Transverse colon (tissue), 4 donors: ENCODE results near the gene SIK3. TPM values are rescaled to one million over a fixed set of nuclear protein-coding genes. Genes with fewer than 3 reads are reported as not detected.
A peak's percentile ranks its signal among the peaks of the same experiment; 100 is the strongest.

Experiments used
- DNase-seq: peaks from one replicate; pipeline ENCODE4 v3.0.0-alpha.2; 2019
- H3K27ac ChIP-seq, 4 donors: fragments of 200-600 bp; sonication (generic); 2 replicates each; pipeline ENCODE4 v1.5.1; 2016 to 2018; ENCODE audit warnings: inconsistent platforms in 4 of 4
- H3K27me3 ChIP-seq: fragments of 200-600 bp; sonication (generic); 2 replicates; pipeline ENCODE4 v1.5.1; 2017; ENCODE audit warnings: inconsistent platforms
- H3K36me3 ChIP-seq, 4 donors: fragments of 200-600 bp; sonication (generic); 2 replicates each; pipeline ENCODE4 v1.5.1; 2017 to 2019; ENCODE audit warnings: inconsistent platforms in 4 of 4
- H3K4me1 ChIP-seq, 4 donors: fragments of 200-600 bp; sonication (generic); 2 replicates each; pipeline ENCODE4 v1.5.1; 2017 to 2020; ENCODE audit warnings: inconsistent platforms in 4 of 4
- H3K4me3 ChIP-seq, 4 donors: fragments of 200-600 bp; sonication (generic); 1 replicate in 1 of 4; 2 replicates in 3 of 4; pipeline versions ENCODE4 v1.5.1 to v1.6.1; 2017 to 2019; ENCODE audit warnings: inconsistent platforms in 4 of 4
- H3K9me3 ChIP-seq, 2 donors: fragments of 200-600 bp; sonication (generic); 2 replicates each; pipeline ENCODE4 v1.5.1; 2017 to 2019; ENCODE audit warnings: inconsistent platforms in 2 of 2
- EP300 ChIP-seq: sonication (generic); formaldehyde crosslinking; IDR thresholded peaks from one replicate; pipeline ENCODE4 v1.6.1; 2017; ENCODE audit warnings: antibody characterized with exemption, low read depth
- POLR2A ChIP-seq: fragments of 450-650 bp; IDR thresholded peaks from one replicate; pipeline ENCODE4 v1.6.1; 2016; ENCODE audit warnings: antibody characterized with exemption, mild to moderate bottlenecking, moderate library complexity
- POLR2AphosphoS5 ChIP-seq, 3 donors: sonication (generic); formaldehyde crosslinking; IDR thresholded peaks; one replicate each; pipeline ENCODE4 v1.6.1; 2016; ENCODE audit warnings: antibody characterized with exemption in 3 of 3
- WGBS, 2 donors: methylation state at CpG; one replicate each; pipeline ENCODE4 v1.1.5; 2018; ENCODE audit warnings: low coverage in 1 of 2; 5-methylcytosine and 5-hydroxymethylcytosine counted together
- in situ Hi-C, 4 donors: fragments of 200-750 bp; cut with MboI; loops; one replicate each; pipeline versions ENCODE4 v1.15.0 to v1.15.1; 2017; ENCODE audit warnings: low sequenced_read_pairs in 3 of 4, low pct_ligation_motif_present in 1 of 4, low pct_unique_long_range_greater_than_20kb in 1 of 4
- intact Hi-C: fragments of 100-400 bp; cut with DNase I; formaldehyde crosslinking; loops from one replicate; pipeline ENCODE4 v1.15.1; 2023; ENCODE audit warnings: low total_unique reads
- total RNA-seq, 4 donors: library from RNA; depleted of rRNA; stranded (reverse); fragments of >200 nt; gene quantifications; one replicate each; pipeline ENCODE4 v1.1.0, GENCODE V29; 2016
- TF ChIP-seq, protein P1 (sequence below), 5 experiments: fragments of 200-600 bp in 3 of 5; fragments of 450-650 bp in 2 of 5; sonication (generic) in 3 of 5; IDR thresholded peaks; 1 replicate in 2 of 5; 2 replicates in 3 of 5; pipeline ENCODE4 v1.5.1; 2016 to 2017; ENCODE audit warnings: antibody characterized with exemption in 5 of 5, inconsistent platforms in 3 of 5, mild to moderate bottlenecking in 2 of 5, moderate library complexity in 1 of 5

The SIK3 gene
- total RNA-seq, 4 donors from 2014 or later: 35.6 to 68.6 (median 38.9) TPM

DNA sequence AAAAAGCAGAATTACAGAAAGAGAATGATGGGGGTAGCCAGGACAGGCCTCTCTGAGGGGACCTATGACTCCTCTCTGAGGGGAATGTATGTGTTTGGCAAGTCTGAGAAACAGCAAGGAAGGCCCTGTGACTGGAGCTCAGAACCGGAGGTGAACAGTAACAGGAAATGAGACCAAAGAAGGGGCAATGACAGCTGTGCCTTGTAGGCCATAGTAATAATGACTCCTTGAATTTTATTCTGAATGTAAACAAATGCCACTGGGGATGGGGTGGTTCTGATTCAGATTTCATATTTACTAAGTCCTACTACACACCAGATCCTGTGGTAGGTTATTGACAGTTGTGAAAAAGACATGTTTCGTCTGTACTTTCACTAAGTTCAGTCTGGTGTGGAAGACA, 208.0 kb downstream of the SIK3 start:
- H3K4me3 ChIP-seq: no peak overlapping the region
- H3K36me3 ChIP-seq: peaks cover 0 to 6% (median 0%) of the 10 kb centered on the region in 4 donors
- TF ChIP-seq, protein P1, sequence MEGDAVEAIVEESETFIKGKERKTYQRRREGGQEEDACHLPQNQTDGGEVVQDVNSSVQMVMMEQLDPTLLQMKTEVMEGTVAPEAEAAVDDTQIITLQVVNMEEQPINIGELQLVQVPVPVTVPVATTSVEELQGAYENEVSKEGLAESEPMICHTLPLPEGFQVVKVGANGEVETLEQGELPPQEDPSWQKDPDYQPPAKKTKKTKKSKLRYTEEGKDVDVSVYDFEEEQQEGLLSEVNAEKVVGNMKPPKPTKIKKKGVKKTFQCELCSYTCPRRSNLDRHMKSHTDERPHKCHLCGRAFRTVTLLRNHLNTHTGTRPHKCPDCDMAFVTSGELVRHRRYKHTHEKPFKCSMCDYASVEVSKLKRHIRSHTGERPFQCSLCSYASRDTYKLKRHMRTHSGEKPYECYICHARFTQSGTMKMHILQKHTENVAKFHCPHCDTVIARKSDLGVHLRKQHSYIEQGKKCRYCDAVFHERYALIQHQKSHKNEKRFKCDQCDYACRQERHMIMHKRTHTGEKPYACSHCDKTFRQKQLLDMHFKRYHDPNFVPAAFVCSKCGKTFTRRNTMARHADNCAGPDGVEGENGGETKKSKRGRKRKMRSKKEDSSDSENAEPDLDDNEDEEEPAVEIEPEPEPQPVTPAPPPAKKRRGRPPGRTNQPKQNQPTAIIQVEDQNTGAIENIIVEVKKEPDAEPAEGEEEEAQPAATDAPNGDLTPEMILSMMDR (IDR thresholded peaks at IDR 0.05): no peak
- TF ChIP-seq POLR2AphosphoS5 (IDR thresholded peaks at IDR 0.05): no peak
- no peak for TF ChIP-seq POLR2A
- no peak for TF ChIP-seq EP300
- WGBS, 2 donors: 62 to 64% methylated on average over 2 of the region's 2 CpGs
- H3K4me1 ChIP-seq: peaks cover 0 to 17% (median 8%) of the 10 kb centered on the region in 4 donors
- no peaks in the 10 kb centered on the region for H3K9me3 ChIP-seq
- no peak overlapping the region for H3K27ac ChIP-seq
- in situ Hi-C loops (no loop called here), intact Hi-C loops (no loop called here)
- H3K27me3 ChIP-seq: no peaks in the 10 kb centered on the region
- DNase-seq: no peak

DNA sequence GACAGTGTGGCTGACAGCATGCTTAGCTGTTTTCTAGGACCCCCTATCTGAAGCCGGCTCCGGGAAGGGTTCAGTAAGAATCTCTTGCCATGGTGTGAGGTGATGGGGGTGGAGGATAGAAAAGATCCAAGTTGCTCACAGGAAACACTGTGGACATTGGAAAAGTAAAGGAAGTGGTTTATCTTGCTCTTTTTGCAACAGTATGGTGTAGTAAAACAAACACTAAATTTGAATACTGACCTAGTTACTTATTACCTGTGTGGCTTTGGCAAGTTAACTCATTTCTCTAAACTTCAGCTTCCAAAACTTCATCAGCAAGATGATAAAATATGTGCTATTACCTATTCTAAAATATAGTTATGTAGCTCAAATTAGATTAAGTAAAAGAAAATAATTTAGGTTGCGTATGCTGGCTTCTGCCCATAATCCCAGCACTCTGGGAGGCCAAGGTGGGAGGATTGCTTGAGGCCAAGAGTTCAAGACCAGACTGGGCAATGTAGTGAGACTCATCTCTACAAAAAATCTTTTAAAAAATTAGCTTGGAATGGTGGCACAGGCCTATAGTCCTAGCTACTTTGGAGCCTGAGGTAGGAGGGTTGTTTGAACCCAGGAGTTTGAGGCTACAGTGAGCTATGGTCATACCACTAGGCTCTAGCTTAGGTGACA, 209.2 kb downstream of the SIK3 start:
- H3K9me3 ChIP-seq: no peaks in the 10 kb centered on the region
- WGBS, 2 donors: 94 to 100% methylated on average over 3 of the region's 3 CpGs
- H3K27me3 ChIP-seq: no peaks in the 10 kb centered on the region
- in situ Hi-C loops: no loop called here
- no peak for DNase-seq
- peaks cover 0 to 17% (median 8%) of the 10 kb centered on the region in 4 donors for H3K4me1 ChIP-seq
- H3K27ac ChIP-seq: peak overlapping the region in 1 of 4 donors; percentile 53
- no peak overlapping the region for H3K4me3 ChIP-seq
- intact Hi-C loops: loop anchor here (10.0 kb wide), 1 partner anchor 336 kb away; no protein-coding TSS in a partner anchor
- peaks cover 0 to 6% (median 0%) of the 10 kb centered on the region in 4 donors for H3K36me3 ChIP-seq
- no peak for TF ChIP-seq POLR2A
- TF ChIP-seq, protein P1 (IDR thresholded peaks at IDR 0.05): no peak
- TF ChIP-seq EP300: no peak
- no peak for TF ChIP-seq POLR2AphosphoS5 (IDR thresholded peaks at IDR 0.05)

DNA sequence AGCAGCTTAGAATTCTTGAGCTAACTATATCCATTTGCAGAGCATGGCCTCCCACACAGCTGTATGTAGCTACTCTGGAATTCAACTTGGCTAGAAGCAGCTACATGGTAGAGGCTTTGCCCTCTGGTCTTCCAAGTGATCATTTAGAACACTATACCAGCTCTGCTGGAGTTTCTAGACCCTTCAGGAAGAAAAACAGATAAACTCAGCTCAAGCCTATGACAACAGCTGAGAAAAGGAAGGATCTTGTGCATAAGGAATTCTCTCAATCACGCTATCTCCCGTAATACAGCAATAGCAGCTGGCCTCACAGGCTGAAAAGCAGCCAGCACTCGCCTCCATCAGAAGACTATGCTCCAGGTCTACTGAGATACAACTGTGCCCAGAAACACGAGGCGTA, 210.2 kb downstream of the SIK3 start:
- no peak for DNase-seq
- intact Hi-C loops (loop anchor here (10.0 kb wide), 1 partner anchor 337 kb away; no protein-coding TSS in a partner anchor), in situ Hi-C loops (no loop called here)
- peak overlapping the region in 3 of 4 donors; percentile 53 to 72 (median 69) for H3K27ac ChIP-seq
- no peaks in the 10 kb centered on the region for H3K9me3 ChIP-seq
- no peaks in the 10 kb centered on the region for H3K27me3 ChIP-seq
- TF ChIP-seq POLR2AphosphoS5 (IDR thresholded peaks at IDR 0.05) (no peak), POLR2A (no peak), EP300 (no peak)
- TF ChIP-seq, protein P1 (IDR thresholded peaks at IDR 0.05): no peak
- 81 to 91% methylated on average over 5 of the region's 5 CpGs for WGBS, 2 donors
- no peak overlapping the region for H3K4me3 ChIP-seq
- no peaks in the 10 kb centered on the region for H3K36me3 ChIP-seq
- peaks cover 0 to 17% (median 8%) of the 10 kb centered on the region in 4 donors for H3K4me1 ChIP-seq

DNA sequence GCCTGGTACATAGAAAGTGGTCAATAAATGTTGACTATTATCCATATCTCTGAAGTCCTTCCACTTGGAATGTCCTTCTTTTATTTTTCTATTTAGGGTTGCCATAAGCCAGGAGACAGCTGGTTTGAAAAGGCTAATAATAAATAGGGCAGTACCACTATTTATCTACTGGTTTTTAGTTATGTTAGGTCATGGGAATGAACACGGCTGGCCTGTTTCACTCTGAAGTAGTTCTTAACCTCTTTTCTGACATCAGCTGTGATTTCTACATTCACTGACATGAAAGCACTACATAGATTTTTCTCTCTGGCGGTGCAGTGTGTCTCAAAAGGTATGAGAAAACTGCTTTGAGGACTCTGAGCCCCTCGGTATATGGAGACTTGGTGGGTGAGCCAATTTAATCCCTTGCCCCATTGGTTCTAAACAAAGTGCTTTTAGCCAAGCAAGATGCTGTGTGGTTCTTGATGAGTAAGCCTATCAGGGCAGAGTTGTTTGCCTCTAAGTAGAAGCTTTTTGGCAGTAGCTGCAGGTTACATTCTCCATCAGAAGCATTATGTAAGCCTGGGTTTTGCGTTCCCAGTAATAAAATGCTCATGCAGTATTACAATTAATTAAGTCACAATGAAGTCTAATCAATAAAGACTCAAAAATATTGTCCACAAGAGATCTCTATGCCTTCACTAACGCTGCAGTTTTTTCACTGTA, 212.1 kb downstream of the SIK3 start:
- H3K27ac ChIP-seq: peak overlapping the region; percentile 48 to 72 (median 67)
- no peak for TF ChIP-seq EP300
- no peak for TF ChIP-seq POLR2A
- peak in 1 of 3 donors; percentile 8 for TF ChIP-seq POLR2AphosphoS5 (IDR thresholded peaks at IDR 0.05)
- TF ChIP-seq, protein P1 (IDR thresholded peaks at IDR 0.05): no peak
- in situ Hi-C loops: no loop called here
- intact Hi-C loops: loop anchor here (10.0 kb wide), 1 partner anchor 339 kb away; no protein-coding TSS in a partner anchor
- no peaks in the 10 kb centered on the region for H3K9me3 ChIP-seq
- 62 to 92% methylated on average over 2 to 5 of the region's 5 CpGs for WGBS, 2 donors
- H3K4me3 ChIP-seq: no peak overlapping the region
- no peak for DNase-seq
- H3K27me3 ChIP-seq: no peaks in the 10 kb centered on the region
- H3K36me3 ChIP-seq: no peaks in the 10 kb centered on the region
- peaks cover 0 to 17% (median 8%) of the 10 kb centered on the region in 4 donors for H3K4me1 ChIP-seq
